SK-N-SH (cell line): Measurements from ENCODE around the gene CYREN. TPM values are rescaled to one million over a fixed set of nuclear protein-coding genes. Genes with fewer than 3 reads are reported as not detected.

Experiments
- CTCF ChIA-PET: fragments of 300-600, 350-600 bp; formaldehyde crosslinking; extraction: SDS; loops from one replicate; lab custom pipeline; 2021; lab: Yijun Ruan, JAX
- POLR2A ChIA-PET: fragments of 350-600 bp; sonication (Branson Sonifier 250); formaldehyde crosslinking; extraction: SDS; loops from one replicate; lab custom pipeline; 2020; ENCODE audit warnings: antibody characterized with exemption, inconsistent platforms; lab: Yijun Ruan, JAX
- DNase-seq: peaks from one replicate; pipeline ENCODE4 v3.0.0; 2012
- H2AFZ ChIP-seq: fragments of 200-600 bp; sonication (generic); 2 replicates; pipeline ENCODE4 v1.8.1; 2016; ENCODE audit warnings: antibody characterized with exemption, mild to moderate bottlenecking, low read depth
- H3F3A ChIP-seq: fragments of 200-600 bp; sonication (generic); replicated peaks from 2 replicates; pipeline ENCODE3; 2016; ENCODE audit warnings: antibody characterized with exemption, mild to moderate bottlenecking; ENCODE audit not compliant: insufficient read depth
- H3K27ac ChIP-seq, 2 experiments: fragments of 200-500 bp in 1 of 2; fragments of 200-600 bp in 1 of 2; sonication (Bioruptor generic) in 1 of 2; sonication (generic), shearing (Covaris generic) in 1 of 2; 2 replicates each; pipeline versions ENCODE4 v1.5.1 to v1.6.1; 2014 to 2016; ENCODE audit warnings: low read depth in 2 of 2, inconsistent platforms in 1 of 2, low read length in 1 of 2, mild to moderate bottlenecking in 1 of 2, mixed read lengths in 1 of 2
- H3K27me3 ChIP-seq: fragments of 200-600 bp; sonication (generic), shearing (Covaris generic); 2 replicates; pipeline ENCODE4 v1.6.1; 2016; ENCODE audit warnings: mixed run types; ENCODE audit not compliant: insufficient read depth
- H3K36me3 ChIP-seq, 2 experiments: fragments of 200-500 bp in 1 of 2; fragments of 200-600 bp in 1 of 2; sonication (Bioruptor generic) in 1 of 2; sonication (generic) in 1 of 2; replicated peaks in 1 of 2; 2 replicates each; pipeline versions ENCODE3 to v1.5.1; 2014 to 2016; ENCODE audit warnings: low read length in 1 of 2, mild to moderate bottlenecking in 1 of 2; ENCODE audit not compliant: insufficient read depth in 2 of 2, control insufficient read depth in 1 of 2
- H3K4me1 ChIP-seq, 2 experiments: fragments of 200-500 bp in 1 of 2; fragments of 200-600 bp in 1 of 2; sonication (Bioruptor generic) in 1 of 2; sonication (generic), shearing (Covaris generic) in 1 of 2; 2 replicates each; pipeline versions ENCODE4 v1.5.1 to v1.6.1; 2014 to 2016; ENCODE audit warnings: low read depth in 1 of 2, low read length in 1 of 2, mixed run types in 1 of 2; ENCODE audit not compliant: insufficient read depth in 2 of 2, control insufficient read depth in 1 of 2
- H3K4me2 ChIP-seq: fragments of 200-600 bp; sonication (generic), shearing (Covaris generic); 2 replicates; pipeline ENCODE4 v1.6.1; 2017; ENCODE audit warnings: mixed run types
- H3K4me3 ChIP-seq, 2 experiments: fragments of 200-500 bp in 1 of 2; fragments of 200-600 bp in 1 of 2; sonication (Bioruptor generic) in 1 of 2; sonication (generic), shearing (Covaris generic) in 1 of 2; 2 replicates each; pipeline versions ENCODE4 v1.5.1 to v1.8.1; 2014 to 2016; ENCODE audit warnings: low read depth in 2 of 2, inconsistent platforms in 1 of 2, low read length in 1 of 2, mild to moderate bottlenecking in 1 of 2, mixed read lengths in 1 of 2, moderate library complexity in 1 of 2
- H3K79me2 ChIP-seq: fragments of 200-600 bp; sonication (generic); 2 replicates; pipeline ENCODE4 v1.8.1; 2017; ENCODE audit warnings: mild to moderate bottlenecking; ENCODE audit not compliant: insufficient read depth
- H3K9ac ChIP-seq: fragments of 200-600 bp; sonication (generic); 2 replicates; pipeline ENCODE4 v1.6.1; 2017; ENCODE audit warnings: mixed run types
- H3K9me2 ChIP-seq: fragments of 200-600 bp; sonication (generic); 2 replicates; pipeline ENCODE4 v1.6.1; 2017; ENCODE audit warnings: mixed run types
- H3K9me3 ChIP-seq: fragments of 200-600 bp; sonication (generic); 2 replicates; pipeline ENCODE4 v1.6.1; 2017; ENCODE audit warnings: mixed run types, mild to moderate bottlenecking, moderate library complexity
- H4K20me1 ChIP-seq: fragments of 200-600 bp; sonication (generic); 2 replicates; pipeline ENCODE4 v1.6.1; 2017; ENCODE audit warnings: mild to moderate bottlenecking, mixed run types; ENCODE audit not compliant: insufficient read depth
- ELF1 ChIP-seq: IDR thresholded peaks from 2 replicates; pipeline ENCODE4 v1.4.0; 2012
- EZH2phosphoT487 ChIP-seq: fragments of 200-600 bp; sonication (generic); IDR thresholded peaks from 2 replicates; pipeline ENCODE4 v1.6.1; 2017; ENCODE audit warnings: low read depth, mixed run types, mild to moderate bottlenecking, antibody characterized with exemption, moderate library complexity, borderline replicate concordance
- FOXJ3 ChIP-seq: sonication (generic); formaldehyde crosslinking; IDR thresholded peaks from 2 replicates; pipeline ENCODE4 v1.5.1; 2020; ENCODE audit warnings: mild to moderate bottlenecking, missing genetic modification reagents
- GATA2 ChIP-seq: sonication (generic); formaldehyde crosslinking; IDR thresholded peaks from 2 replicates; pipeline ENCODE4 v1.5.0; 2020; ENCODE audit warnings: mild to moderate bottlenecking, missing genetic modification reagents
- IRF3 ChIP-seq: fragments of 150-350 bp; IDR thresholded peaks from 2 replicates; pipeline ENCODE4 v1.6.1; 2016; ENCODE audit warnings: mild to moderate bottlenecking, low read depth, low read length
- JUND ChIP-seq: IDR thresholded peaks from 2 replicates; pipeline ENCODE4 v1.4.0; 2012
- MAX ChIP-seq: IDR thresholded peaks from 2 replicates; pipeline ENCODE4 v1.4.0; 2012; ENCODE audit warnings: low read depth
- MEF2A ChIP-seq: IDR thresholded peaks from 2 replicates; pipeline ENCODE4 v1.4.0; 2012; ENCODE audit warnings: low read depth, borderline replicate concordance
- NFIC ChIP-seq: IDR thresholded peaks from 2 replicates; pipeline ENCODE4 v1.4.0; 2012; ENCODE audit warnings: borderline replicate concordance
- RAD21 ChIP-seq: IDR thresholded peaks from 2 replicates; pipeline ENCODE4 v1.6.1; 2012; ENCODE audit warnings: mild to moderate bottlenecking, low read length
- REST ChIP-seq: IDR thresholded peaks from 2 replicates; pipeline ENCODE4 v1.6.1; 2012; ENCODE audit warnings: mild to moderate bottlenecking, low read depth, low read length, moderate library complexity
- SIN3A ChIP-seq: IDR thresholded peaks from 2 replicates; pipeline ENCODE4 v1.6.1; 2012; ENCODE audit warnings: low read depth, mild to moderate bottlenecking, low read length, moderate library complexity, borderline replicate concordance
- SMC3 ChIP-seq: IDR thresholded peaks from 2 replicates; pipeline ENCODE4 v1.6.1; 2012; ENCODE audit warnings: low read depth, low read length, improper control_type of control experiment
- TAF1 ChIP-seq: IDR thresholded peaks from 2 replicates; pipeline ENCODE4 v1.6.1; 2012; ENCODE audit warnings: low read depth, mild to moderate bottlenecking, low read length, moderate library complexity, borderline replicate concordance
- TCF12 ChIP-seq: IDR thresholded peaks from 2 replicates; pipeline ENCODE4 v1.4.0; 2012
- USF2 ChIP-seq: fragments of 150-350 bp; IDR thresholded peaks from 2 replicates; pipeline ENCODE4 v1.6.1; 2017; ENCODE audit warnings: antibody characterized with exemption, low read length, low read depth, borderline replicate concordance
- ZBTB33 ChIP-seq: IDR thresholded peaks from 2 replicates; pipeline ENCODE4 v1.4.0; 2012; ENCODE audit warnings: low read depth, borderline replicate concordance
- WGBS: methylation state at CpG from one replicate; pipeline ENCODE4 v1.1.6; 2017; ENCODE audit warnings: low lambda C conversion rate; 5-methylcytosine and 5-hydroxymethylcytosine counted together
- polyA plus RNA-seq, 3 experiments: library from polyadenylated mRNA; depleted of rRNA; stranded (reverse); fragments of >200 nt; gene quantifications; 2 replicates each; pipeline ENCODE4 v1.2.3, GENCODE V29; 2012

The CYREN gene
- polyA plus RNA-seq, 1 of the 3 experiments (the other 2 are of a cell fraction), result 53.4 TPM

GRCh38 chr7:135210888-135211178, 40.3 kb upstream of the CYREN start:
- peak overlapping the region; percentile 80 for H3K9ac ChIP-seq
- DNase-seq, result no peak
- ChIA-PET POLR2A (interaction anchor here (1.0 to 2.0 kb wide), 4 partner anchors 9 to 40 kb away, joined by 3 to 8 read pairs (median 5); partner anchors contain the start of gene CYREN), CTCF (interaction anchor here (1.0 to 1.7 kb wide), 4 partner anchors 9 to 70 kb away, joined by 3 to 6 read pairs (median 5); partner anchors contain the start of gene CYREN)
- H3K27me3 ChIP-seq, result no peaks in the 10 kb centered on the region
- TF ChIP-seq JUND (no peak), NFIC (no peak), EZH2phosphoT487 (no peak), TAF1 (no peak), MAX (no peak), SIN3A (no peak), IRF3 (no peak), USF2 (no peak), ELF1 (no peak)
- H4K20me1 ChIP-seq, result no peaks in the 10 kb centered on the region
- no peaks in the 10 kb centered on the region for H3K36me3 ChIP-seq
- WGBS, result 3% methylated on average over 13 of the region's 13 CpGs
- H3K4me2 ChIP-seq, result peak overlapping the region; percentile 86
- no peaks in the 10 kb centered on the region for H3K9me3 ChIP-seq
- no peaks in the 10 kb centered on the region for H3K9me2 ChIP-seq
- H3K79me2 ChIP-seq, result no peaks in the 10 kb centered on the region
- peak overlapping the region; percentile 97 for H2AFZ ChIP-seq
- peaks cover 5% of the 10 kb centered on the region for H3F3A ChIP-seq
- peak overlapping the region; percentile 62 to 66; a peak in 2 of 4 replicates for H3K27ac ChIP-seq
- peaks cover 0 to 6% of the 10 kb centered on the region in 2 experiments; a peak in 2 of 4 replicates for H3K4me1 ChIP-seq
- H3K4me3 ChIP-seq, result peak overlapping the region; percentile 92 to 99

- no peak overlapping the region for H3K27ac ChIP-seq
- H3K9me3 ChIP-seq, result no peaks in the 10 kb centered on the region
- POLR2A ChIA-PET, result no interaction called here
- H3K36me3 ChIP-seq, result peaks cover 2 to 4% of the 10 kb centered on the region in 2 experiments
- no peak overlapping the region for H3K9ac ChIP-seq
- H3K4me2 ChIP-seq, result no peak overlapping the region
- H3K9me2 ChIP-seq, result no peaks in the 10 kb centered on the region
- CTCF ChIA-PET, result interaction anchor here (0.7 to 3.0 kb wide), 4 partner anchors 12 to 65 kb away, joined by 3 to 15 read pairs (median 4); partner anchors contain the start of gene CYREN
- H3K4me3 ChIP-seq, result no peak overlapping the region
- no peak for DNase-seq
- no peaks in the 10 kb centered on the region for H3K79me2 ChIP-seq
- 79% methylated on average over 7 of the region's 7 CpGs for WGBS
- no peaks in the 10 kb centered on the region for H4K20me1 ChIP-seq
- no peaks in the 10 kb centered on the region for H3K27me3 ChIP-seq
- H2AFZ ChIP-seq, result no peak overlapping the region
- peaks cover 0 to 6% of the 10 kb centered on the region in 2 experiments; a peak in 2 of 4 replicates for H3K4me1 ChIP-seq
- peaks cover 5% of the 10 kb centered on the region for H3F3A ChIP-seq
- TF ChIP-seq MEF2A (no peak), FOXJ3 (CRISPR knock-in tag) (no peak), EZH2phosphoT487 (no peak), NFIC (no peak), REST (no peak), USF2 (no peak), GATA2 (no peak), RAD21 (no peak), SMC3 (no peak), JUND (no peak), TCF12 (no peak), ZBTB33 (no peak)
Observed at GRCh38 chr7:135209225-135209834, 38.8 kb upstream of the CYREN start.
